ENCODE data around the gene LAG3. TPM values are rescaled to one million over a fixed set of nuclear protein-coding genes. Genes with fewer than 3 reads are reported as not detected.

Gene LAG3
- total RNA-seq, 2 experiments from 2014 or later, result 0.19 TPM; not detected in 1

GRCh38 chr12:6792522-6793201 is 20.3 kb downstream of the LAG3 start:
- Histone ChIP-seq H4K20me1 (ENCODE audit: insufficient read depth, low read length) (no peaks in the 10 kb centered on the region), H3K4me1 (ENCODE audit: insufficient read depth, low read length, poor library complexity, severe bottlenecking) (peaks cover 17% of the 10 kb centered on the region), H3K9me3 (ENCODE audit: low read length) (no peaks in the 10 kb centered on the region), H3K4me3 (ENCODE audit: low read depth, low read length, poor library complexity, severe bottlenecking) (no peak overlapping the region), H2AFZ (ENCODE audit: low read length) (peak overlapping the region; percentile 27), H3K4me2 (ENCODE audit: low read length) (peak overlapping the region; percentile 1; the same call in 1 of the 2 replicates), H3K9me2 (ENCODE audit: insufficient read depth, low read length) (no peaks in the 10 kb centered on the region), H3K36me3 (ENCODE audit: insufficient read depth, low read length) (no peaks in the 10 kb centered on the region), H3K79me2 (ENCODE audit: insufficient read depth, low read depth, low read length) (no peaks in the 10 kb centered on the region), H3K27ac (ENCODE audit: low read depth, low read length, poor library complexity, severe bottlenecking) (no peak overlapping the region)
- TF ChIP-seq, protein P1, sequence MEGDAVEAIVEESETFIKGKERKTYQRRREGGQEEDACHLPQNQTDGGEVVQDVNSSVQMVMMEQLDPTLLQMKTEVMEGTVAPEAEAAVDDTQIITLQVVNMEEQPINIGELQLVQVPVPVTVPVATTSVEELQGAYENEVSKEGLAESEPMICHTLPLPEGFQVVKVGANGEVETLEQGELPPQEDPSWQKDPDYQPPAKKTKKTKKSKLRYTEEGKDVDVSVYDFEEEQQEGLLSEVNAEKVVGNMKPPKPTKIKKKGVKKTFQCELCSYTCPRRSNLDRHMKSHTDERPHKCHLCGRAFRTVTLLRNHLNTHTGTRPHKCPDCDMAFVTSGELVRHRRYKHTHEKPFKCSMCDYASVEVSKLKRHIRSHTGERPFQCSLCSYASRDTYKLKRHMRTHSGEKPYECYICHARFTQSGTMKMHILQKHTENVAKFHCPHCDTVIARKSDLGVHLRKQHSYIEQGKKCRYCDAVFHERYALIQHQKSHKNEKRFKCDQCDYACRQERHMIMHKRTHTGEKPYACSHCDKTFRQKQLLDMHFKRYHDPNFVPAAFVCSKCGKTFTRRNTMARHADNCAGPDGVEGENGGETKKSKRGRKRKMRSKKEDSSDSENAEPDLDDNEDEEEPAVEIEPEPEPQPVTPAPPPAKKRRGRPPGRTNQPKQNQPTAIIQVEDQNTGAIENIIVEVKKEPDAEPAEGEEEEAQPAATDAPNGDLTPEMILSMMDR (conservative IDR thresholded peaks at IDR 0.05; ENCODE audit: low read length), result no peak
- no peak for TF ChIP-seq EZH2phosphoT487 (IDR thresholded peaks at IDR 0.05; ENCODE audit: borderline replicate concordance, low read depth, low read length)
- ChIA-PET CTCF (ENCODE audit: unreplicated experiment) (interaction anchor here (1.1 kb wide), 1 partner anchor 14 kb away, joined by 3 read pairs; no protein-coding TSS in a partner anchor), POLR2A (interaction anchor here (1.1 to 2.0 kb wide), 2 partner anchors 10 to 16 kb away, joined by 3 to 7 read pairs; no protein-coding TSS in a partner anchor)
- DNase-seq (ENCODE audit: low spot score), result no peak
- intact Hi-C loops (cut with micrococcal nuclease; ENCODE audit: unreplicated experiment), result no loop called here
- BruUV-seq (replicated peaks), result no TSS peak

DNA sequence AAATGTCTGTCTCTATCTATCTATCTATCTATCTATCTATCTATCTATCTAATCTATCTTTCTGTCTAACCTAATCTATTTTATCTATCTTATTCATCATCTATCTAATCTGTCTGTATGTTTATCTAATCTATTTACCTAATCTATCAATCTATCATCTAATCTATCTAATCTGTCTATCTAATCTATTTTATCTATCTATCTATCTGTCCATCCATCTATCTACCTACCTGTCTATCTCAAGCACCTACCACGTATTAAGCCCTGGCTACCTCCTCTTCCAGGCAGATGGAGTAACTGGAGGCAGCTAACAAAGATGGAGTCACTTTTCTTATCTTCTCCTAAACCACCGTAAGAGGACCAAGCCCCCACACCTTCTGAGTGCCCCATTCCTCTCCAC is 22.8 kb downstream of the LAG3 start:
- peaks cover 14% of the 10 kb centered on the region for H3K4me1 ChIP-seq (ENCODE audit: insufficient read depth, low read length, poor library complexity, severe bottlenecking)
- BruUV-seq (replicated peaks), result no TSS peak
- H3K79me2 ChIP-seq (ENCODE audit: insufficient read depth, low read depth, low read length), result no peaks in the 10 kb centered on the region
- intact Hi-C loops (cut with micrococcal nuclease; ENCODE audit: unreplicated experiment), result no loop called here
- POLR2A ChIA-PET, result interaction anchor here (0.7 kb wide), 1 partner anchor 216 kb away, joined by 3 read pairs; no protein-coding TSS in a partner anchor
- H4K20me1 ChIP-seq (ENCODE audit: insufficient read depth, low read length), result no peaks in the 10 kb centered on the region
- CTCF ChIA-PET (ENCODE audit: unreplicated experiment), result no interaction called here
- no peak for TF ChIP-seq EZH2phosphoT487 (IDR thresholded peaks at IDR 0.05; ENCODE audit: borderline replicate concordance, low read depth, low read length)
- TF ChIP-seq, protein P1 (conservative IDR thresholded peaks at IDR 0.05; ENCODE audit: low read length), result no peak
- H3K9me3 ChIP-seq (ENCODE audit: low read length), result no peaks in the 10 kb centered on the region
- DNase-seq (ENCODE audit: low spot score), result no peak
- H3K27ac ChIP-seq (ENCODE audit: low read depth, low read length, poor library complexity, severe bottlenecking), result no peak overlapping the region
- H3K4me2 ChIP-seq (ENCODE audit: low read length), result no peak overlapping the region
- H3K9me2 ChIP-seq (ENCODE audit: insufficient read depth, low read length), result no peaks in the 10 kb centered on the region
- H2AFZ ChIP-seq (ENCODE audit: low read length), result no peak overlapping the region
- no peaks in the 10 kb centered on the region for H3K36me3 ChIP-seq (ENCODE audit: insufficient read depth, low read length)
- no peak overlapping the region for H3K4me3 ChIP-seq (ENCODE audit: low read depth, low read length, poor library complexity, severe bottlenecking)

- BruUV-seq (replicated peaks), result no TSS peak
- CTCF ChIA-PET (ENCODE audit: unreplicated experiment), result interaction anchor here (0.8 kb wide), 1 partner anchor 16 kb away, joined by 3 read pairs; no protein-coding TSS in a partner anchor
Measured at GRCh38 chr12:6796576-6796975, 24.3 kb downstream of the LAG3 start.

More at GRCh38 chr12:6796576-6796975, 24.3 kb downstream of the LAG3 start:
- H3K4me2 ChIP-seq (ENCODE audit: low read length), result no peak overlapping the region
- no peaks in the 10 kb centered on the region for H3K79me2 ChIP-seq (ENCODE audit: insufficient read depth, low read depth, low read length)
- H3K27ac ChIP-seq (ENCODE audit: low read depth, low read length, poor library complexity, severe bottlenecking), result no peak overlapping the region
- TF ChIP-seq, protein P1 (conservative IDR thresholded peaks at IDR 0.05; ENCODE audit: low read length), result no peak
- TF ChIP-seq EZH2phosphoT487 (IDR thresholded peaks at IDR 0.05; ENCODE audit: borderline replicate concordance, low read depth, low read length), result no peak
- no peak for DNase-seq (ENCODE audit: low spot score)
- no peaks in the 10 kb centered on the region for H3K9me2 ChIP-seq (ENCODE audit: insufficient read depth, low read length)
- POLR2A ChIA-PET, result no interaction called here
- no peak overlapping the region for H3K4me3 ChIP-seq (ENCODE audit: low read depth, low read length, poor library complexity, severe bottlenecking)
- no peak overlapping the region for H2AFZ ChIP-seq (ENCODE audit: low read length)
- intact Hi-C loops (cut with micrococcal nuclease; ENCODE audit: unreplicated experiment), result no loop called here
- no peaks in the 10 kb centered on the region for H4K20me1 ChIP-seq (ENCODE audit: insufficient read depth, low read length)
- H3K36me3 ChIP-seq (ENCODE audit: insufficient read depth, low read length), result no peaks in the 10 kb centered on the region
- H3K9me3 ChIP-seq (ENCODE audit: low read length), result no peaks in the 10 kb centered on the region
- H3K4me1 ChIP-seq (ENCODE audit: insufficient read depth, low read length, poor library complexity, severe bottlenecking), result peaks cover 14% of the 10 kb centered on the region
